ENCODE results near the gene MAGED2. TPM values are rescaled to one million over a fixed set of nuclear protein-coding genes. Genes with fewer than 3 reads are reported as not detected.

The MAGED2 gene, protein sequence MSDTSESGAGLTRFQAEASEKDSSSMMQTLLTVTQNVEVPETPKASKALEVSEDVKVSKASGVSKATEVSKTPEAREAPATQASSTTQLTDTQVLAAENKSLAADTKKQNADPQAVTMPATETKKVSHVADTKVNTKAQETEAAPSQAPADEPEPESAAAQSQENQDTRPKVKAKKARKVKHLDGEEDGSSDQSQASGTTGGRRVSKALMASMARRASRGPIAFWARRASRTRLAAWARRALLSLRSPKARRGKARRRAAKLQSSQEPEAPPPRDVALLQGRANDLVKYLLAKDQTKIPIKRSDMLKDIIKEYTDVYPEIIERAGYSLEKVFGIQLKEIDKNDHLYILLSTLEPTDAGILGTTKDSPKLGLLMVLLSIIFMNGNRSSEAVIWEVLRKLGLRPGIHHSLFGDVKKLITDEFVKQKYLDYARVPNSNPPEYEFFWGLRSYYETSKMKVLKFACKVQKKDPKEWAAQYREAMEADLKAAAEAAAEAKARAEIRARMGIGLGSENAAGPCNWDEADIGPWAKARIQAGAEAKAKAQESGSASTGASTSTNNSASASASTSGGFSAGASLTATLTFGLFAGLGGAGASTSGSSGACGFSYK
- 120 and 125 TPM in 2 replicates for total RNA-seq

DNA sequence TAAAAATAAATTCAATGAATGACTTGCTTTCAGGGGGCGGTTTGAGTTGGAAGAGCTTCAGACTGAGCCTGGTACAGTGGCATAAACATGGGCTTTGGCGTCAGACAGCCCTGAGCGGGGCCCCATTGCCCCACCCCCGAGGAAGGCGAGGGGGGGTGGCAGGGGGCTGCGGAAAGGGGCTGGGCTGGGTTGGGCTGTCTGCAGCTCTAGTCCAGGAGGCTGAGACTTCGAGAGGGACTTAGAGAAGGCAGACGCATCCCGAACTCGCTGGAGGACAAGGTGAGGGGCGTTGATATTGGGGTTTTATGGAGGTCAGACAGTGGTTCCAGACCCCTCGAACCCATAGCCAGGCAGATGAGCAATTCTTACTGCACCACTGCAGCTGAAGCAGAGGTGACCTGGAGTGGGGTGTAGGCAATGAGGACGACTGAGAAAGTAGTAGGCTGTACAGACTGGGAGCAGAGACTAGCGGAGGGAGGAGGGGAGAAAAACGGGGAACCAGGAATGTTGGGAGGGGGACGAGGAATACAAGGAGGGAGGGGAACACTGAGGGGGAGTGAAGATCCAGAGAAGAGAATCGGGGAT is at the start of gene MAGED2:
Gene MAGED2 (plus strand): TSS at position 222 of the 585 bp plus-strand sequence. CDS start 1,587 bp downstream, outside the sequence.

DNA sequence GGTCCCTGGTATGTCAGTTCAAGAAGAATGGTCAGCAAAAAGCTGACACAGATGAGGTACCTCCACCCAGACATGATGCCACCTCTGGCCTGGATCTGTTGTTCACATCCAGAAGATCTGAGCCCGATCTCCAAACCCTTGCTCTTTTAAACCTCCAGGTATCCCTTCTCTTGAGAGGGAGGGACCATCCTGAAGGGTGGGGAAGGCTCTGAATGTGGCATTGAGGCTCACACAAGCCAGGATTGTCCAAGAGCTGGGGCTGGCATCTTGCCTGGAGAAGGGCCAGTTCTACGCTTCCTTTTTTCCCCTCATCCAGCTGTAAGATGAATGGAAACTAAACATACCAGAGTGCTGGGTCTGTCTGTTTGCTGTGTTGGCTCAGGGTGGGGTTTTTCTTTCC is 9.4 kb upstream of the MAGED2 start, which contains the start of gene ITIH6:
Gene ITIH6 (minus strand): TSS at position 119 of the 400 bp plus-strand sequence. CDS start 45 bp downstream, at position 74.

Other genes starting within 250 kb of the MAGED2 start
- gene ITIH6, start 9.5 kb upstream of the MAGED2 start, total RNA-seq, result not detected in 2 replicates
- gene TRO, start 113.1 kb downstream of the MAGED2 start, total RNA-seq, result 0.84 and 0.87 TPM in 2 replicates
- not detected in 2 replicates for gene PFKFB1, start 186.4 kb downstream of the MAGED2 start, total RNA-seq
- 17.7 and 18.5 TPM in 2 replicates for gene APEX2, start 192.6 kb downstream of the MAGED2 start, total RNA-seq
- gene ALAS2, start 223.2 kb downstream of the MAGED2 start, total RNA-seq, result not detected in 2 replicates

Data from mammary microvascular endothelial cell (primary cell).